Left cardiac atrium (tissue), 4 donors: ENCODE results near the gene TBXAS1. TPM values are rescaled to one million over a fixed set of nuclear protein-coding genes. Genes with fewer than 3 reads are reported as not detected.

Source experiments
- ATAC-seq, 2 donors: fragments of 200-7000 bp; cut with Tn5 transposase; one replicate each; pipeline ENCODE4 v1.9.1; 2020; ENCODE audit warnings: mild to moderate bottlenecking in 2 of 2, moderate library complexity in 2 of 2
- DNase-seq: peaks from one replicate; pipeline ENCODE4 v3.0.0-alpha.2; 2020
- intact Hi-C, 2 donors: fragments of 100-400 bp; cut with DNase I; formaldehyde crosslinking; loops; one replicate each; pipeline versions ENCODE4 v1.14.1 to v1.15.1; 2022 to 2023
- total RNA-seq, 2 donors: library from RNA; stranded (reverse); fragmentation: NEBNext Ultra II Directional; extraction: Animal tissue kit (Norgen Biotek cat#: 25700); gene quantifications; one replicate each; pipeline ENCODE4 v1.2.1, GENCODE V29; 2021
- donor health status: DM: no; HTN: yes; CAD: no.
- donor health status: DM: no; HTN: yes; CAD: no; lungs with severe emphysema.
- donor health status: DM: yes; HTN: yes; CAD: no.
- donor health status: Dilated cardiomyopathy.

The TBXAS1 gene
- total RNA-seq, 2 donors from 2014 or later, result 10.0 to 11.3 TPM

- ATAC-seq (peak; percentile 67 to 89), DNase-seq (peak; percentile 43)
- intact Hi-C loops, result no loop called here
Measured at GRCh38 chr7:139875821-139876241, 46.8 kb downstream of the TBXAS1 start.

- ATAC-seq, result no peak
- DNase-seq, result no peak
- intact Hi-C loops, result no loop called here
Measured at GRCh38 chr7:139876622-139877283, 47.7 kb downstream of the TBXAS1 start.

- intact Hi-C loops, result no loop called here
- DNase-seq (no peak), ATAC-seq (no peak)
Measured at GRCh38 chr7:139883814-139884213, 54.8 kb downstream of the TBXAS1 start.

GRCh38 chr7:139884441-139884840 is 55.4 kb downstream of the TBXAS1 start:
- ATAC-seq (no peak), DNase-seq (no peak)
- intact Hi-C loops, result no loop called here

GRCh38 chr7:139885511-139885910 is 56.4 kb downstream of the TBXAS1 start:
- ATAC-seq (no peak), DNase-seq (no peak)
- intact Hi-C loops, result no loop called here

GRCh38 chr7:139886206-139886605 is 57.1 kb downstream of the TBXAS1 start:
- DNase-seq (no peak), ATAC-seq (no peak)
- intact Hi-C loops, result no loop called here

GRCh38 chr7:139886899-139887298 is 57.8 kb downstream of the TBXAS1 start:
- no peak for ATAC-seq
- intact Hi-C loops, result no loop called here

GRCh38 chr7:139887992-139888481 is 59.0 kb downstream of the TBXAS1 start:
- intact Hi-C loops, result no loop called here
- peak in 1 of 2 donors; percentile 33 for ATAC-seq
- DNase-seq, result no peak

More at GRCh38 chr7:139886899-139887298, 57.8 kb downstream of the TBXAS1 start:
- DNase-seq, result no peak

GRCh38 chr7:139889186-139889871 is 60.3 kb downstream of the TBXAS1 start:
- DNase-seq, result no peak
- intact Hi-C loops, result no loop called here

GRCh38 chr7:139893461-139893860 is 64.4 kb downstream of the TBXAS1 start:
- ATAC-seq, result no peak
- DNase-seq, result no peak
- intact Hi-C loops, result no loop called here

More at GRCh38 chr7:139889186-139889871, 60.3 kb downstream of the TBXAS1 start:
- no peak for ATAC-seq

- intact Hi-C loops, result no loop called here
- ATAC-seq, result no peak
- no peak for DNase-seq
Measured at GRCh38 chr7:139893999-139894398, 64.9 kb downstream of the TBXAS1 start.

- DNase-seq, result no peak
- intact Hi-C loops, result no loop called here
- peak in 1 of 2 donors; percentile 21 for ATAC-seq
Measured at GRCh38 chr7:139895141-139895829, 66.2 kb downstream of the TBXAS1 start.

- intact Hi-C loops, result no loop called here
- ATAC-seq (no peak), DNase-seq (no peak)
Measured at GRCh38 chr7:139896288-139896687, 67.2 kb downstream of the TBXAS1 start.

GRCh38 chr7:139896831-139897230 is 67.8 kb downstream of the TBXAS1 start:
- intact Hi-C loops, result no loop called here
- ATAC-seq (peak; percentile 88 to 97), DNase-seq (peak; percentile 55)

GRCh38 chr7:139897422-139898090 is 68.5 kb downstream of the TBXAS1 start:
- ATAC-seq, result peak in 1 of 2 donors; percentile 25
- intact Hi-C loops, result no loop called here
- DNase-seq, result no peak

- intact Hi-C loops, result no loop called here
- DNase-seq, result no peak
- no peak for ATAC-seq
Measured at GRCh38 chr7:139898483-139898882, 69.4 kb downstream of the TBXAS1 start.

- no peak for DNase-seq
- no peak for ATAC-seq
- intact Hi-C loops, result no loop called here
Measured at GRCh38 chr7:139899328-139899955, 70.4 kb downstream of the TBXAS1 start.

GRCh38 chr7:139900326-139900725 is 71.3 kb downstream of the TBXAS1 start:
- ATAC-seq (no peak), DNase-seq (no peak)
- intact Hi-C loops, result no loop called here
